Endodermal cell (in vitro differentiated cells): ENCODE measurements around the gene SQSTM1. TPM values are rescaled to one million over a fixed set of nuclear protein-coding genes. Genes with fewer than 3 reads are reported as not detected.

Source experiments
- DNase-seq: peaks from one replicate; pipeline ENCODE4 v3.0.0-alpha.2; 2017
- H3K27ac ChIP-seq: 2 replicates; pipeline ENCODE4 v1.5.1; 2013; ENCODE audit warnings: mild to moderate bottlenecking, low read depth, low read length, moderate library complexity
- H3K27me3 ChIP-seq: 2 replicates; pipeline ENCODE4 v1.6.1; 2013; ENCODE audit warnings: mild to moderate bottlenecking, low read length, moderate library complexity; ENCODE audit not compliant: insufficient read depth, control insufficient read depth, poor library complexity, severe bottlenecking
- H3K36me3 ChIP-seq: 2 replicates; pipeline ENCODE4 v1.7.0; 2013; ENCODE audit warnings: mild to moderate bottlenecking, low read length, moderate library complexity; ENCODE audit not compliant: control insufficient read depth, insufficient read depth
- H3K4me1 ChIP-seq: one replicate; pipeline ENCODE4 v1.7.0; 2013; ENCODE audit warnings: low read length; ENCODE audit not compliant: control insufficient read depth, insufficient read depth
- H3K4me3 ChIP-seq: 2 replicates; pipeline ENCODE4 v1.5.1; 2013; ENCODE audit warnings: mild to moderate bottlenecking, low read length, moderate library complexity
- H3K9ac ChIP-seq: 2 replicates; pipeline ENCODE4 v1.6.1; 2013; ENCODE audit warnings: mild to moderate bottlenecking, low read length, moderate library complexity; ENCODE audit not compliant: poor library complexity, severe bottlenecking; ENCODE audit errors: extremely low read depth
- H3K9me3 ChIP-seq: 2 replicates; pipeline ENCODE4 v1.6.1; 2013; ENCODE audit warnings: mild to moderate bottlenecking, low read length, moderate library complexity; ENCODE audit not compliant: control insufficient read depth
- H3K27ac Mint-ChIP-seq: 2 replicates; pipeline ENCODE4 v1.8.0; 2020; ENCODE audit warnings: mixed read lengths
- H3K27me3 Mint-ChIP-seq: 2 replicates; pipeline ENCODE4 v1.8.0; 2021; ENCODE audit warnings: mild to moderate bottlenecking, mixed read lengths; ENCODE audit not compliant: insufficient read depth
- H3K36me3 Mint-ChIP-seq: 2 replicates; pipeline ENCODE4 v1.8.0; 2020; ENCODE audit warnings: low read depth, mixed read lengths
- H3K4me1 Mint-ChIP-seq: 2 replicates; pipeline ENCODE4 v1.8.0; 2020; ENCODE audit warnings: mixed read lengths
- H3K4me3 Mint-ChIP-seq: 2 replicates; pipeline ENCODE4 v1.8.0; 2020; ENCODE audit warnings: mild to moderate bottlenecking, moderate library complexity, mixed read lengths
- H3K9me3 Mint-ChIP-seq: 2 replicates; pipeline ENCODE4 v1.8.0; 2020; ENCODE audit warnings: mild to moderate bottlenecking, mixed read lengths
- WGBS, 2 experiments: methylation state at CpG; one replicate each; pipeline versions ENCODE4 v1.1.5 to v1.1.7; 2013; ENCODE audit warnings: missing lambda C conversion rate in 2 of 2, mixed read lengths in 1 of 2; ENCODE audit not compliant: insufficient coverage in 1 of 2, insufficient read length in 1 of 2; 5-methylcytosine and 5-hydroxymethylcytosine counted together
- total RNA-seq, 2 donors: library from RNA; stranded (reverse); fragmentation: NEBNext Ultra II Directional in 1 of 2; extraction: Animal tissue kit (Norgen Biotek cat#: 25700) in 1 of 2; gene quantifications; 2 replicates in 1 of 2; 3 replicates in 1 of 2; pipeline ENCODE4 v1.2.1, GENCODE V29; 2021
- TF ChIP-seq, protein P1 (sequence below): fragments of 200-600 bp; sonication (generic); conservative IDR thresholded peaks from 2 replicates; pipeline ENCODE4 v1.5.0; 2021; ENCODE audit warnings: antibody characterized with exemption, mild to moderate bottlenecking

Gene SQSTM1
- total RNA-seq, 2 donors from 2014 or later: 134 to 172 TPM

DNA sequence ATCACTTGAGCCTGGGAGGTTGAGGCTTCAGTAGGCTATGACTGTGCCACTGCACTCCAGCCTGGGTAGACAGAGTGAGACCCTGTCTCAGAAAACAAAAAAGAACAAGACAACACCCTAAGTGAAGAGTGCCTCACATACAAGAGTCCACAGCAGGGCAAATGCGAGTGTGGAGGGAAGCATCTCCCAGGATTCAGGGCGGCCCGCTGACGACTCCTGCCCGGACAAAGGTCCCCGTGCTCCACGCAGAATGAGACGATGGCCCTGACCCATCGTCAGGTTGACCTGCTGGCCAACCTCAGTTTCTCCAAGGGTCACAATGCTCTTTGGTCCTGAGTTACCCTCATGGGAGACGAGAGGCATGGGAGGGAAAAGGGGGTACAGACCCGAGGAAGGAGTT is 19.6 kb downstream of the SQSTM1 start:
- Mint-ChIP-seq H3K27ac (no peak overlapping the region), H3K36me3 (peaks cover 87% of the 10 kb centered on the region), H3K4me1 (no peaks in the 10 kb centered on the region), H3K27me3 (no peaks in the 10 kb centered on the region), H3K9me3 (peaks cover 26% of the 10 kb centered on the region), H3K4me3 (no peak overlapping the region)
- H3K27ac ChIP-seq: no peak overlapping the region
- no peaks in the 10 kb centered on the region for H3K4me1 ChIP-seq
- 92 to 97% methylated on average over 11 of the region's 11 CpGs for WGBS, 2 experiments
- no peak overlapping the region for H3K9ac ChIP-seq
- no peak for DNase-seq
- H3K27me3 ChIP-seq: no peaks in the 10 kb centered on the region
- H3K4me3 ChIP-seq: no peak overlapping the region
- peaks cover 18% of the 10 kb centered on the region for H3K9me3 ChIP-seq
- peaks cover 67% of the 10 kb centered on the region for H3K36me3 ChIP-seq
- TF ChIP-seq, protein P1, sequence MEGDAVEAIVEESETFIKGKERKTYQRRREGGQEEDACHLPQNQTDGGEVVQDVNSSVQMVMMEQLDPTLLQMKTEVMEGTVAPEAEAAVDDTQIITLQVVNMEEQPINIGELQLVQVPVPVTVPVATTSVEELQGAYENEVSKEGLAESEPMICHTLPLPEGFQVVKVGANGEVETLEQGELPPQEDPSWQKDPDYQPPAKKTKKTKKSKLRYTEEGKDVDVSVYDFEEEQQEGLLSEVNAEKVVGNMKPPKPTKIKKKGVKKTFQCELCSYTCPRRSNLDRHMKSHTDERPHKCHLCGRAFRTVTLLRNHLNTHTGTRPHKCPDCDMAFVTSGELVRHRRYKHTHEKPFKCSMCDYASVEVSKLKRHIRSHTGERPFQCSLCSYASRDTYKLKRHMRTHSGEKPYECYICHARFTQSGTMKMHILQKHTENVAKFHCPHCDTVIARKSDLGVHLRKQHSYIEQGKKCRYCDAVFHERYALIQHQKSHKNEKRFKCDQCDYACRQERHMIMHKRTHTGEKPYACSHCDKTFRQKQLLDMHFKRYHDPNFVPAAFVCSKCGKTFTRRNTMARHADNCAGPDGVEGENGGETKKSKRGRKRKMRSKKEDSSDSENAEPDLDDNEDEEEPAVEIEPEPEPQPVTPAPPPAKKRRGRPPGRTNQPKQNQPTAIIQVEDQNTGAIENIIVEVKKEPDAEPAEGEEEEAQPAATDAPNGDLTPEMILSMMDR: no peak

DNA sequence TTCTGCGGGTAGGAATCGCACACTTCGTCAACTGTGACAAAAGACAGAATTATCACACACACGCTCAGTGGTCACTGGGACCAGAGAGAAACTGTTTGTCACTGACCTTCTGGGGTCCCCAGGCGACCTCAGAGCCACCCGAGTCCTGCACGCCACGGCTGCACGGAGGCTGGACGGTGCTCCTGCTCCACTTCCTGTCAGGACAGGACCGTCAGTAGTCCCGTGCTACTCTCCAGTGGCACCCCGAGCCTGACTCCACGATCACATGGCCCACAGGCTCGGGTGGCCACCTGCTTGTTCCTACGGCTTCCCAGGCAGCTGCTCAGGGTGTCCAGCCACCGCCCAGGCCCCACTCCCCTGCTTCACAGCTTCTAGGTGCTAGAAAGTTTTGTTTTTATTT is 20.1 kb downstream of the SQSTM1 start:
- no peak overlapping the region for H3K27ac Mint-ChIP-seq
- no peaks in the 10 kb centered on the region for H3K4me1 Mint-ChIP-seq
- peaks cover 27% of the 10 kb centered on the region for H3K9me3 Mint-ChIP-seq
- Histone ChIP-seq H3K27me3 (no peaks in the 10 kb centered on the region), H3K9ac (no peak overlapping the region), H3K4me1 (no peaks in the 10 kb centered on the region), H3K9me3 (peaks cover 22% of the 10 kb centered on the region), H3K36me3 (peaks cover 71% of the 10 kb centered on the region), H3K4me3 (no peak overlapping the region), H3K27ac (no peak overlapping the region)
- WGBS, 2 experiments: 90 to 93% methylated on average over 15 to 17 of the region's 17 CpGs
- H3K4me3 Mint-ChIP-seq: no peak overlapping the region
- no peak for DNase-seq
- peaks cover 83% of the 10 kb centered on the region for H3K36me3 Mint-ChIP-seq
- H3K27me3 Mint-ChIP-seq: no peaks in the 10 kb centered on the region
- TF ChIP-seq, protein P1: no peak

DNA sequence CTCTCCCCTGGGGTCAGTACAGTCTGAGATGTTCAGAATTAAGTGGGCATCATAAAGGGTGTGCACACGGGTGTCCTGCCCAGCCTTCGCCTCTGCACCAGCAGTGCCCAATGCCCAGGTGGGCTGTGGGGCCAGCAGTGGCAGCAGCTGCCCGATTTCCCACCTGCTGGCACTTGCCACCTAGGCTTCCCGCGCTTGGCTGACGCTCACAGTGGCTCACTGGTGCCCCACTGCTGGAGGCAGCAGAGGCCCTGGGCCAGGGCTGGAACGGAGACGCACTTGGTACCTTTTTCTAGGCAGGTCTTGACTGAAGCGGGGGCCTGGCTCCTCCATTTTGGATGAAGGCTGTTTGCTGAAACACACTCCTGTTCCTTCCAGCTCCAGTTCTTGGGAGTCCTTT is 20.9 kb downstream of the SQSTM1 start:
- TF ChIP-seq, protein P1: no peak
- H3K4me1 ChIP-seq: no peaks in the 10 kb centered on the region
- H3K4me1 Mint-ChIP-seq: no peaks in the 10 kb centered on the region
- H3K27me3 Mint-ChIP-seq: no peaks in the 10 kb centered on the region
- no peak overlapping the region for H3K9ac ChIP-seq
- H3K9me3 Mint-ChIP-seq: peaks cover 32% of the 10 kb centered on the region
- peaks cover 74% of the 10 kb centered on the region for H3K36me3 Mint-ChIP-seq
- peaks cover 71% of the 10 kb centered on the region for H3K36me3 ChIP-seq
- peaks cover 31% of the 10 kb centered on the region for H3K9me3 ChIP-seq
- DNase-seq: no peak
- 94 to 100% methylated on average over 5 to 9 of the region's 9 CpGs for WGBS, 2 experiments
- no peak overlapping the region for H3K4me3 Mint-ChIP-seq
- no peaks in the 10 kb centered on the region for H3K27me3 ChIP-seq
- no peak overlapping the region for H3K27ac Mint-ChIP-seq
- no peak overlapping the region for H3K27ac ChIP-seq
- H3K4me3 ChIP-seq: no peak overlapping the region
